K562 (cell line): ENCODE measurements around the gene PLEKHM3. TPM values are rescaled to one million over a fixed set of nuclear protein-coding genes. Genes with fewer than 3 reads are reported as not detected.

Experiments used
- CEBPG ChIP-seq, 3 experiments: fragments of 200-800 bp in 1 of 3; sonication (Bioruptor generic) in 1 of 3; sonication (generic) in 1 of 3; formaldehyde crosslinking in 1 of 3; IDR thresholded peaks in 2 of 3; conservative IDR thresholded peaks in 1 of 3; 2 replicates each; pipeline versions ENCODE4 v1.6.1 to v1.8.0; 2016 to 2022; ENCODE audit warnings: missing compliant biosample characterization in 2 of 3, missing genetic modification characterization in 2 of 3, mild to moderate bottlenecking in 1 of 3, missing genetic modification reagents in 1 of 3
- EZH2 ChIP-seq: IDR thresholded peaks from 2 replicates; pipeline ENCODE4 v1.6.1; 2012; ENCODE audit warnings: low read depth, mild to moderate bottlenecking, inconsistent platforms, low read length, borderline replicate concordance
- SMARCA4 ChIP-seq: fragments of 450-650 bp; IDR thresholded peaks from 2 replicates; pipeline ENCODE4 v1.6.1; 2016
- TCF7 ChIP-seq: sonication (generic); IDR thresholded peaks from 2 replicates; pipeline ENCODE4 v1.6.1; 2016; ENCODE audit warnings: antibody characterized with exemption, borderline replicate concordance
- ZNF551 ChIP-seq: fragments of 250-450 bp; sonication (Bioruptor Pico); IDR thresholded peaks from 2 replicates; pipeline ENCODE4 v1.5.0; 2021; ENCODE audit warnings: mild to moderate bottlenecking, moderate library complexity
- polyA plus RNA-seq, 8 experiments: library from polyadenylated mRNA; depleted of rRNA in 4 of 8; stranded (reverse) in 5 of 8; unstranded in 3 of 8; fragments of >200 nt; fragmentation: Nextera tagmentation in 2 of 8; fragmentation: Illumina TruSeq in 1 of 8; extraction: Ambion mirVana in 2 of 8; extraction: Trizol in 1 of 8; gene quantifications; 2 replicates each; pipeline versions ENCODE4 v1.2.1 to v1.2.3, GENCODE V29; 2011 to 2014; ENCODE audit warnings: inconsistent platforms in 1 of 8, missing spikeins in 1 of 8
- total RNA-seq, 7 experiments: library from RNA; depleted of rRNA in 6 of 7; stranded (reverse); fragments of >200 nt in 6 of 7; fragmentation: Illumina TruSeq in 2 of 7; extraction: Trizol in 2 of 7; gene quantifications; 2 replicates each; pipeline versions ENCODE4 v1.2.1 to v1.2.3, GENCODE V29; 2011 to 2021; ENCODE audit warnings: low replicate concordance in 1 of 7
- TF ChIP-seq, protein P1 (sequence below): fragments of 250-450 bp; sonication (Bioruptor Pico); IDR thresholded peaks from 2 replicates; pipeline ENCODE4 v1.5.0; 2021
- TF ChIP-seq, protein P2 (sequence below), 2 experiments: fragments of 450-650 bp in 1 of 2; sonication (generic) in 1 of 2; formaldehyde crosslinking; conservative IDR thresholded peaks; 2 replicates each; pipeline versions ENCODE4 v1.4.0 to v1.8.1; 2020 to 2022; ENCODE audit warnings: mild to moderate bottlenecking in 1 of 2, missing genetic modification reagents in 1 of 2
- TF ChIP-seq, protein P3 (sequence below), 2 experiments: IDR thresholded peaks; 2 replicates each; pipeline ENCODE4 v1.6.1; 2012; ENCODE audit warnings: improper control_type of control experiment in 2 of 2, low read depth in 2 of 2, low read length in 2 of 2, borderline replicate concordance in 1 of 2
- TF ChIP-seq, protein P4 (sequence below): sonication (generic); formaldehyde crosslinking; IDR thresholded peaks from 2 replicates; pipeline ENCODE4 v1.8.0; 2022; ENCODE audit warnings: missing genetic modification reagents, mild to moderate bottlenecking, borderline replicate concordance
- TF ChIP-seq, protein P5 (sequence below): fragments of 450-650 bp; IDR thresholded peaks from 2 replicates; pipeline ENCODE4 v1.7.1; 2018; ENCODE audit warnings: mild to moderate bottlenecking, low read depth; ENCODE audit not compliant: partially characterized antibody
- TF ChIP-seq, protein P6 (sequence below): sonication (generic); IDR thresholded peaks from 2 replicates; pipeline ENCODE4 v1.6.1; 2016

Gene PLEKHM3
- total and polyA plus RNA-seq, 9 of the 15 experiments (the other 6 are each of a cell fraction or from before 2014, with no cell fraction given) = 0.24 to 1.6 (median 1.0) TPM

DNA sequence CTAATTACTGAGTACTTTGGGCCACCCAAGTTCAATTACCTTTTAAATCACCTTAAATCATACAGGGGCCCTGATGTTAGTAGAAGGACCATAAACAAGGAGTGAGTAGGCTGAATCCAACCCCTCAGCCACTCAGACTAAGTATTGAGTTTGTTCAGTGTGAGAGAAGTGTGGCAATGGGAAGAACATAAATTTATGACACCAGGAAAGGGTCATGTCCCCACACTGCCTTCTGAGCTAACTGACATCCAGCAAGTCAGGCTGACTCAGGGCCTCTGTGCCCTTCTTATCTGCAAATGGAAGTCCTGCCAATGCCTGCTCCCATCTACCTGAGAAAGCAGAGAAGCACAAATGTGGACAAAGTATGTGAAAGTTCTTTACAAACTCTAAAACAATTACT, 12.9 kb downstream of the PLEKHM3 start (continued):
- TF ChIP-seq, protein P1, sequence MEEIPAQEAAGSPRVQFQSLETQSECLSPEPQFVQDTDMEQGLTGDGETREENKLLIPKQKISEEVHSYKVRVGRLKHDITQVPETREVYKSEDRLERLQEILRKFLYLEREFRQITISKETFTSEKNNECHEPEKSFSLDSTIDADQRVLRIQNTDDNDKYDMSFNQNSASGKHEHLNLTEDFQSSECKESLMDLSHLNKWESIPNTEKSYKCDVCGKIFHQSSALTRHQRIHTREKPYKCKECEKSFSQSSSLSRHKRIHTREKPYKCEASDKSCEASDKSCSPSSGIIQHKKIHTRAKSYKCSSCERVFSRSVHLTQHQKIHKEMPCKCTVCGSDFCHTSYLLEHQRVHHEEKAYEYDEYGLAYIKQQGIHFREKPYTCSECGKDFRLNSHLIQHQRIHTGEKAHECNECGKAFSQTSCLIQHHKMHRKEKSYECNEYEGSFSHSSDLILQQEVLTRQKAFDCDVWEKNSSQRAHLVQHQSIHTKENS (CRISPR knock-in tag) = no peak
- TF ChIP-seq, protein P2, sequence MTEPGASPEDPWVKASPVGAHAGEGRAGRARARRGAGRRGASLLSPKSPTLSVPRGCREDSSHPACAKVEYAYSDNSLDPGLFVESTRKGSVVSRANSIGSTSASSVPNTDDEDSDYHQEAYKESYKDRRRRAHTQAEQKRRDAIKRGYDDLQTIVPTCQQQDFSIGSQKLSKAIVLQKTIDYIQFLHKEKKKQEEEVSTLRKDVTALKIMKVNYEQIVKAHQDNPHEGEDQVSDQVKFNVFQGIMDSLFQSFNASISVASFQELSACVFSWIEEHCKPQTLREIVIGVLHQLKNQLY (CRISPR knock-in tag; conservative IDR thresholded peaks at IDR 0.05) = no peak
- TF ChIP-seq TCF7 (no peak), ZNF551 (CRISPR knock-in tag) (no peak), EZH2 (no peak), CEBPG (CRISPR knock-in tag; IDR thresholded peaks at IDR 0.05) (no peak), CEBPG (tag; conservative IDR thresholded peaks at IDR 0.05 in 1 of 2, IDR thresholded peaks at IDR 0.05 in 1 of 2) (peak in 1 of 2 experiments; percentile 27; a peak in 1 of 4 replicates), SMARCA4 (0 out of 2 replicates have a peak, but pooled peaks have one; percentile 27)
- TF ChIP-seq, protein P3, sequence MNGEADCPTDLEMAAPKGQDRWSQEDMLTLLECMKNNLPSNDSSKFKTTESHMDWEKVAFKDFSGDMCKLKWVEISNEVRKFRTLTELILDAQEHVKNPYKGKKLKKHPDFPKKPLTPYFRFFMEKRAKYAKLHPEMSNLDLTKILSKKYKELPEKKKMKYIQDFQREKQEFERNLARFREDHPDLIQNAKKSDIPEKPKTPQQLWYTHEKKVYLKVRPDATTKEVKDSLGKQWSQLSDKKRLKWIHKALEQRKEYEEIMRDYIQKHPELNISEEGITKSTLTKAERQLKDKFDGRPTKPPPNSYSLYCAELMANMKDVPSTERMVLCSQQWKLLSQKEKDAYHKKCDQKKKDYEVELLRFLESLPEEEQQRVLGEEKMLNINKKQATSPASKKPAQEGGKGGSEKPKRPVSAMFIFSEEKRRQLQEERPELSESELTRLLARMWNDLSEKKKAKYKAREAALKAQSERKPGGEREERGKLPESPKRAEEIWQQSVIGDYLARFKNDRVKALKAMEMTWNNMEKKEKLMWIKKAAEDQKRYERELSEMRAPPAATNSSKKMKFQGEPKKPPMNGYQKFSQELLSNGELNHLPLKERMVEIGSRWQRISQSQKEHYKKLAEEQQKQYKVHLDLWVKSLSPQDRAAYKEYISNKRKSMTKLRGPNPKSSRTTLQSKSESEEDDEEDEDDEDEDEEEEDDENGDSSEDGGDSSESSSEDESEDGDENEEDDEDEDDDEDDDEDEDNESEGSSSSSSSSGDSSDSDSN (IDR thresholded peaks at IDR 0.05; ENCODE audit: borderline replicate concordance in 1 of 2, low read depth in 2 of 2, low read length in 2 of 2) = 0 out of 4 replicates have a peak, but pooled peaks of 1 of the 2 experiments have one; percentile 38
- TF ChIP-seq, protein P4, sequence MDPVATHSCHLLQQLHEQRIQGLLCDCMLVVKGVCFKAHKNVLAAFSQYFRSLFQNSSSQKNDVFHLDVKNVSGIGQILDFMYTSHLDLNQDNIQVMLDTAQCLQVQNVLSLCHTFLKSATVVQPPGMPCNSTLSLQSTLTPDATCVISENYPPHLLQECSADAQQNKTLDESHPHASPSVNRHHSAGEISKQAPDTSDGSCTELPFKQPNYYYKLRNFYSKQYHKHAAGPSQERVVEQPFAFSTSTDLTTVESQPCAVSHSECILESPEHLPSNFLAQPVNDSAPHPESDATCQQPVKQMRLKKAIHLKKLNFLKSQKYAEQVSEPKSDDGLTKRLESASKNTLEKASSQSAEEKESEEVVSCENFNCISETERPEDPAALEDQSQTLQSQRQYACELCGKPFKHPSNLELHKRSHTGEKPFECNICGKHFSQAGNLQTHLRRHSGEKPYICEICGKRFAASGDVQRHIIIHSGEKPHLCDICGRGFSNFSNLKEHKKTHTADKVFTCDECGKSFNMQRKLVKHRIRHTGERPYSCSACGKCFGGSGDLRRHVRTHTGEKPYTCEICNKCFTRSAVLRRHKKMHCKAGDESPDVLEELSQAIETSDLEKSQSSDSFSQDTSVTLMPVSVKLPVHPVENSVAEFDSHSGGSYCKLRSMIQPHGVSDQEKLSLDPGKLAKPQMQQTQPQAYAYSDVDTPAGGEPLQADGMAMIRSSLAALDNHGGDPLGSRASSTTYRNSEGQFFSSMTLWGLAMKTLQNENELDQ (CRISPR knock-in tag) = no peak
- TF ChIP-seq, protein P5, sequence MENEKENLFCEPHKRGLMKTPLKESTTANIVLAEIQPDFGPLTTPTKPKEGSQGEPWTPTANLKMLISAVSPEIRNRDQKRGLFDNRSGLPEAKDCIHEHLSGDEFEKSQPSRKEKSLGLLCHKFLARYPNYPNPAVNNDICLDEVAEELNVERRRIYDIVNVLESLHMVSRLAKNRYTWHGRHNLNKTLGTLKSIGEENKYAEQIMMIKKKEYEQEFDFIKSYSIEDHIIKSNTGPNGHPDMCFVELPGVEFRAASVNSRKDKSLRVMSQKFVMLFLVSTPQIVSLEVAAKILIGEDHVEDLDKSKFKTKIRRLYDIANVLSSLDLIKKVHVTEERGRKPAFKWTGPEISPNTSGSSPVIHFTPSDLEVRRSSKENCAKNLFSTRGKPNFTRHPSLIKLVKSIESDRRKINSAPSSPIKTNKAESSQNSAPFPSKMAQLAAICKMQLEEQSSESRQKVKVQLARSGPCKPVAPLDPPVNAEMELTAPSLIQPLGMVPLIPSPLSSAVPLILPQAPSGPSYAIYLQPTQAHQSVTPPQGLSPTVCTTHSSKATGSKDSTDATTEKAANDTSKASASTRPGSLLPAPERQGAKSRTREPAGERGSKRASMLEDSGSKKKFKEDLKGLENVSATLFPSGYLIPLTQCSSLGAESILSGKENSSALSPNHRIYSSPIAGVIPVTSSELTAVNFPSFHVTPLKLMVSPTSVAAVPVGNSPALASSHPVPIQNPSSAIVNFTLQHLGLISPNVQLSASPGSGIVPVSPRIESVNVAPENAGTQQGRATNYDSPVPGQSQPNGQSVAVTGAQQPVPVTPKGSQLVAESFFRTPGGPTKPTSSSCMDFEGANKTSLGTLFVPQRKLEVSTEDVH = no peak
- TF ChIP-seq, protein P6, sequence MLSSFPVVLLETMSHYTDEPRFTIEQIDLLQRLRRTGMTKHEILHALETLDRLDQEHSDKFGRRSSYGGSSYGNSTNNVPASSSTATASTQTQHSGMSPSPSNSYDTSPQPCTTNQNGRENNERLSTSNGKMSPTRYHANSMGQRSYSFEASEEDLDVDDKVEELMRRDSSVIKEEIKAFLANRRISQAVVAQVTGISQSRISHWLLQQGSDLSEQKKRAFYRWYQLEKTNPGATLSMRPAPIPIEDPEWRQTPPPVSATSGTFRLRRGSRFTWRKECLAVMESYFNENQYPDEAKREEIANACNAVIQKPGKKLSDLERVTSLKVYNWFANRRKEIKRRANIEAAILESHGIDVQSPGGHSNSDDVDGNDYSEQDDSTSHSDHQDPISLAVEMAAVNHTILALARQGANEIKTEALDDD = no peak
